A549 (cell line): ENCODE results near the gene PPP2R5C.

Experiments
- NR3C1 ChIP-seq: fragments of >200 bp; sonication (Bioruptor Twin); formaldehyde crosslinking; IDR thresholded peaks from 3 replicates; pipeline ENCODE4 v1.6.1; 2017
- POLR2A ChIP-seq: IDR thresholded peaks from 2 replicates; pipeline ENCODE4 v1.6.1; 2012; ENCODE audit warnings: mild to moderate bottlenecking, low read length
- REST ChIP-seq: fragments of 200-600 bp; sonication (generic); IDR thresholded peaks from 2 replicates; pipeline ENCODE4 v1.6.1; 2016; ENCODE audit warnings: antibody characterized with exemption, mild to moderate bottlenecking, moderate library complexity
- SMC3 ChIP-seq: fragments of >200 bp; sonication (Bioruptor Twin); formaldehyde crosslinking; IDR thresholded peaks from 3 replicates; pipeline ENCODE4 v1.6.1; 2018; ENCODE audit warnings: inconsistent platforms
- ZFP36 ChIP-seq: fragments of 450-650 bp; IDR thresholded peaks from 2 replicates; pipeline ENCODE4 v1.6.1; 2014; ENCODE audit warnings: borderline replicate concordance; ENCODE audit not compliant: partially characterized antibody

GRCh38 chr14:101736071-101736470 lies 25.4 kb upstream of the PPP2R5C start:
- TF ChIP-seq SMC3: no peak
- no peak for TF ChIP-seq ZFP36
- no peak for TF ChIP-seq REST
- TF ChIP-seq POLR2A: no peak
- no peak for TF ChIP-seq NR3C1
